Measurements from ENCODE around the gene KRTAP7-1.

The KRTAP7-1 gene

GRCh38 chr21:30829659-30830058, at the start of gene KRTAP7-1:
TSS of gene KRTAP7-1 (minus strand) at chr21:30829759. CDS start at chr21:30829698, 61 bp downstream.
- DNase-seq, result no peak

GRCh38 chr21:30874526-30874925, 45.0 kb upstream of the KRTAP7-1 start:
- DNase-seq, result no peak

GRCh38 chr21:30847627-30848500, 18.3 kb upstream of the KRTAP7-1 start:
- DNase-seq, result no peak

GRCh38 chr21:30842990-30843389, 13.4 kb upstream of the KRTAP7-1 start:
- DNase-seq, result no peak

GRCh38 chr21:30839304-30839703, 9.7 kb upstream of the KRTAP7-1 start:
- peak in 1 of 56 donors; percentile 1 for DNase-seq

GRCh38 chr21:30838536-30838935, 9.0 kb upstream of the KRTAP7-1 start:
- no peak for DNase-seq

GRCh38 chr21:30831194-30831765, 1.7 kb upstream of the KRTAP7-1 start:
- no peak for DNase-seq

GRCh38 chr21:30818837-30819610, 10.5 kb downstream of the KRTAP7-1 start:
- DNase-seq, result no peak

GRCh38 chr21:30813174-30813573, 16.4 kb downstream of the KRTAP7-1 start, which contains the start of gene KRTAP8-1:
TSS of gene KRTAP8-1 (minus strand) at chr21:30813274. CDS start at chr21:30813220, 54 bp downstream.
- no peak for DNase-seq

GRCh38 chr21:30800605-30801004, 29.0 kb downstream of the KRTAP7-1 start:
- no peak for DNase-seq

GRCh38 chr21:30793581-30794314, 35.8 kb downstream of the KRTAP7-1 start:
- no peak for DNase-seq

GRCh38 chr21:30779249-30779648, 50.3 kb downstream of the KRTAP7-1 start:
- no peak for DNase-seq

Data from nucleus accumbens (tissue), 56 donors.